SJCRH30 (cell line): Measurements from ENCODE around the gene ALKBH5. TPM values are rescaled to one million over a fixed set of nuclear protein-coding genes. Genes with fewer than 3 reads are reported as not detected.
A peak's percentile ranks its signal among the peaks of the same experiment; 100 is the strongest.

ENCODE experiments used
- DNase-seq, 2 experiments: peaks; one replicate each; pipeline ENCODE4 v3.0.0-alpha.2; 2015 to 2020
- H3K27ac ChIP-seq: fragments of 250-450 bp; sonication (Bioruptor Pico); 2 replicates; pipeline ENCODE4 v1.5.1; 2020; ENCODE audit warnings: mild to moderate bottlenecking, moderate library complexity
- H3K27me3 ChIP-seq: fragments of 250-450 bp; sonication (Bioruptor Pico); 2 replicates; pipeline ENCODE4 v1.5.1; 2020; ENCODE audit warnings: mild to moderate bottlenecking, moderate library complexity
- H3K36me3 ChIP-seq: fragments of 250-450 bp; sonication (Bioruptor Pico); 2 replicates; pipeline ENCODE4 v1.5.1; 2020; ENCODE audit warnings: mild to moderate bottlenecking, moderate library complexity
- H3K4me1 ChIP-seq: fragments of 250-450 bp; sonication (Bioruptor Pico); 2 replicates; pipeline ENCODE4 v1.5.1; 2020; ENCODE audit warnings: mild to moderate bottlenecking, moderate library complexity
- H3K4me3 ChIP-seq: fragments of 250-450 bp; sonication (Bioruptor Pico); 2 replicates; pipeline ENCODE4 v1.5.1; 2020; ENCODE audit warnings: mild to moderate bottlenecking, moderate library complexity
- H3K9me3 ChIP-seq: fragments of 250-450 bp; sonication (Bioruptor Pico); replicated peaks from 2 replicates; pipeline ENCODE4 v1.5.1; 2020; ENCODE audit warnings: mild to moderate bottlenecking, moderate library complexity
- total RNA-seq: library from RNA; depleted of rRNA; stranded (reverse); fragments of >200 nt; shearing (Covaris generic); gene quantifications from 2 replicates; pipeline ENCODE4 v1.2.3, GENCODE V29; 2014; rRNA removed

The ALKBH5 gene
- total RNA-seq = 297 and 308 TPM in 2 replicates

DNA sequence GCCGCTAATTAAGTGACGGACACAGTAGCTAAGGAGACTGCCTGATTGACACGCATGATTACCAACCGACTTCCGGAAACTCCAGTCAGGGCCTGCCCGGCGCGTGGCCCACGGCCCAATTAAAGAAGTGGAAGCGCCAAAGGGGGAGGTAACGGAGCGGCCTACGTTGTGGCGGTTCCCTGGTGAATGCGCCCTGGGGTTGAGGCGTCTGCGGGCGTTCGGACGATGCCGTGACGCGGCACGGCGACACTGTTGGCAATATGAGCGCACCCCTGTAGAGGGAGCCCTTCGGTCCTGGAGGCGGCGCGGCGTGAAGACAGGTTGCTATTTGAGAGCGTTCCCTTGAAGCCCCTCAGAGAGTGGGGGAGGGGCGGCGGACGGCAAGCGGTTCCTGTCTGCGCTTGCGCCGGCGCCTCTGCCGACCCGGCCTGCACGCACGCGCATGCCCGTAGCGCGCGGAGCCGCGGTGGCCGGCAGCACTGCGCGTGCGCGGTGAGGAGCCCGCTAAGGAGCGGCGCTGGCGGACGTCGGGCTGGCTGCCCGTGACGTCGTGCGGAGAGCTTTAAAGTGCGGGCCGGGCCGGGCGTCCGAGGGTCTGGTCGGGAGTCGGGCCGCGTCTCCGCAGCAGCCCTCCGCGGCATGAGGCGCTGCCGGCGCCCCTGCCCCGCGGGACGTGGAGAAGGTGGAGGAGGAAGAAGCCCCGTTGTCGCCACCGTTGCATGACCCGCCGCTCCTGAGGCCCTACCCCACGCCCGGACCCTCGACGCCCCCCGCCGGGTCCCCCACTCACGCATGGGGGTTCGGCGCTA lies at the start of gene ALKBH5:
Gene ALKBH5 (plus strand): TSS at position 495 of the 809 bp plus-strand sequence. CDS start 416 bp downstream, outside the sequence.
- no peaks in the 10 kb centered on the region for H3K27me3 ChIP-seq
- peak within 1 kb of the TSS; percentile 77 for H3K4me3 ChIP-seq
- H3K27ac ChIP-seq = peak within 1 kb of the TSS; percentile 94
- no peaks in the 10 kb centered on the region for H3K9me3 ChIP-seq
- peaks cover 21% of the 10 kb centered on the region for H3K4me1 ChIP-seq
- peak; percentile 100 for DNase-seq
- peaks cover 27% of the 10 kb centered on the region for H3K36me3 ChIP-seq

DNA sequence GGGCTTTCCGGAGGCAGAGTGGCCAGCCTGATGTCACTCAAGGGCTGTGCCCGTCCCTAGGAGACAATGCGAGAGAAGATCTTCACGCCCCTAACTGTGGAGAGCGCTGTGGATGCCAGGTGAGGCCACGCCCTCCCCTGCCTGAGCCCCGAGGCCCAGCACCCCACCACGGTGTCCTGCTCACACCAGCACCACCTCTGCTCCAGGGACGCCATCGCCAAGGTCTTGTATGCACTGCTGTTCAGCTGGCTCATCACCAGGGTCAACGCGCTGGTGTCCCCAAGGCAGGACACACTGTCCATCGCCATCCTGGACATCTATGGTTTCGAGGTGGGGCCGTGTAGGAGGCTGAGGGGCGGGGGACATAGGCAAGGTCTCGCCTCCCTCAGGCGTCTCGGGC lies 47.3 kb upstream of the ALKBH5 start:
- Histone ChIP-seq H3K9me3 (no peaks in the 10 kb centered on the region), H3K4me1 (no peaks in the 10 kb centered on the region), H3K27me3 (peaks cover 37% of the 10 kb centered on the region), H3K36me3 (no peaks in the 10 kb centered on the region), H3K4me3 (no peak overlapping the region), H3K27ac (no peak overlapping the region)
- no peak for DNase-seq

DNA sequence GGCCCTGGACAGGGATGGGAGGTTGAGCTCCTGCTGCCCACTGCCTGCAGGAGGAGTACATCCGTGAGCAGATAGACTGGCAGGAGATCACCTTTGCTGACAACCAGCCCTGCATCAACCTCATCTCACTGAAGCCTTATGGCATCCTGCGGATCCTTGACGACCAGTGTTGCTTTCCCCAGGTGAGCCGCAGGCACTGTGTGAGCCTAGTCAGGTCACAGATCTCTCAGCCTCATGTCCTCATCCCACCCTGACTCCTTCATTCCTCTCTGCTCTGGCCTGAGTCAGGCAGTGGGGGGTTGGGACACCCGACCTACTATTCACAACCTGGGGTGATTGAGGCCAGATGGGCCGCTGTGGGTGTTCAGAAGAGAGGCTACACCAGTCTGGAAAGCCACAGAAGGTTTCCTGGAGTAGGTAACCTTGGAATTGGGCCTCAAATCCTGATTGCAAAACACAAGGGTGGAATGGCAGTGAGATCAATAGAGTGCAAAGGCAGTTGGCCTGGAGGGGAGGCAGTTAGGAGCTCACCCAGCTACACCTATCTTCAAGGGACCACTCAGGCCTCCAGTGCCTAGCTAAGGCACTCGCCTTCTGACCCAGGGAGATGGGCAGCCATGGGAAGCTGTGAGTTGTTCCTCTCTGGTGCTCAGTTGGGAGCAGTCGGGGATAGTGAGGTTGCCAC lies 45.4 kb upstream of the ALKBH5 start:
- no peak for DNase-seq
- Histone ChIP-seq H3K4me1 (no peaks in the 10 kb centered on the region), H3K36me3 (no peaks in the 10 kb centered on the region), H3K27me3 (peaks cover 21% of the 10 kb centered on the region), H3K9me3 (no peaks in the 10 kb centered on the region), H3K27ac (no peak overlapping the region), H3K4me3 (no peak overlapping the region)

DNA sequence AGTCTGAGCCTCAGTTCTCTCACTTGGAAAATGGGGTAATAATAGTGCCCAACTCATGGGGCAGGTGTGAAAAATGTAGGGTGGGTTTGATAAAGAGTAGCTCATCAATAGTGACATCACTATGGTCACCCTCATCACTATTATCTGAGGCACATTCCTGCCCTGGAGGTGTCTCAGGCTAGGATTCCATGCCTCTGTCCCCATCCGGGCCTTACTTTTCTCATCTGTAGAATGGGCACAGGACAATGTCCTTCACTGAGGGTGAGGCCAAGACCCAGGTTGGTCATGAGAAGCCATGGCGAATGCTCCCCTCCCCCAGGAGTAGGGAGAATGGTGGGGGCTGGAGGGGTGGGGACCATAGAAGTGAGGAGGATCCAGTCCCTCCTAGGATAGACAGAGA lies 44.5 kb upstream of the ALKBH5 start:
- H3K27me3 ChIP-seq = peaks cover 18% of the 10 kb centered on the region

DNA sequence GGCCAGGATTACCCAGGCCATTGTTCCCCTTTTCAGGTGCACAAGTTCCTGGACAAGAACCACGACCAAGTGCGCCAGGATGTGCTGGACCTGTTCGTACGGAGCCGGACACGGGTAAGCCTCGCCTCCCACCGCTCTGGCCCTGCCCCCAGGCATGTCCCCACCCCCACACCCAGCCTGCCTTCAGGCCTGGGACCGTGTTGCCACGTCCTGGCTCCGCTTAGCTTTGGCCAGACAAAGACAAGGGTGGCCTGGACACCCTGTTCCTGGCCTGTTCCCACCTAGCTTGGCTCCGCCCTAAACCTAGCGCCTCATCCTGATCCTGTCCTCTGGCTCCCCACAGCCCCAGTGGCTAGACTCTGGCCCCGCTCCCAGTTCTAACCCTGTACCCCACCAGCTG lies 44.1 kb upstream of the ALKBH5 start:
- DNase-seq = no peak

More for the DNA sequence above, 44.5 kb upstream of the ALKBH5 start:
- Histone ChIP-seq H3K4me1 (peaks cover 2% of the 10 kb centered on the region), H3K36me3 (no peaks in the 10 kb centered on the region), H3K9me3 (no peaks in the 10 kb centered on the region), H3K4me3 (no peak overlapping the region), H3K27ac (no peak overlapping the region)
- no peak for DNase-seq

DNA sequence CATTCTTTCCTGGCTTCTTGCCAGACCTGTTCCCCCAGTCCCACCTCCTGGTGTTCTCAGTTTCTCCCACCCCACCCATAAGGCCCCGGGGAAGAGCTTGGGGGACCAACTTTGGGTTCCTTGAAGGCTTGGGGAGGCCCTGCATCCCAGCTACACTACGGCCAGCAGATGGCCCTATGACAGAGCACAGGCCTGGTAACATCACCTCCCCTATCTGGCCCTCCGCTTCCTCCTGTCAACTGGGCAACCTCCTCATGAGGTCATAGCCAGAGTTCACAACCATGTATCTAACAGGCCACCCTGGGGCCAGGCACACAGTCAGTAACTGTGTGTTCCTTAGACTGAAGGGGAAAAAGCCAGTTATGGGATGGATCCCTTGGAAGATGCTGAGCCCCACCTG lies 43.7 kb upstream of the ALKBH5 start:
- peaks cover 11% of the 10 kb centered on the region for H3K27me3 ChIP-seq
- H3K4me3 ChIP-seq = no peak overlapping the region
- no peaks in the 10 kb centered on the region for H3K36me3 ChIP-seq
- DNase-seq = peak; percentile 60 to 71
- peaks cover 6% of the 10 kb centered on the region for H3K4me1 ChIP-seq
- H3K9me3 ChIP-seq = no peaks in the 10 kb centered on the region
- no peak overlapping the region for H3K27ac ChIP-seq

More for the DNA sequence above, 44.1 kb upstream of the ALKBH5 start:
- Histone ChIP-seq H3K36me3 (no peaks in the 10 kb centered on the region), H3K4me1 (peaks cover 6% of the 10 kb centered on the region), H3K4me3 (no peak overlapping the region), H3K27ac (no peak overlapping the region), H3K27me3 (peaks cover 15% of the 10 kb centered on the region), H3K9me3 (no peaks in the 10 kb centered on the region)

DNA sequence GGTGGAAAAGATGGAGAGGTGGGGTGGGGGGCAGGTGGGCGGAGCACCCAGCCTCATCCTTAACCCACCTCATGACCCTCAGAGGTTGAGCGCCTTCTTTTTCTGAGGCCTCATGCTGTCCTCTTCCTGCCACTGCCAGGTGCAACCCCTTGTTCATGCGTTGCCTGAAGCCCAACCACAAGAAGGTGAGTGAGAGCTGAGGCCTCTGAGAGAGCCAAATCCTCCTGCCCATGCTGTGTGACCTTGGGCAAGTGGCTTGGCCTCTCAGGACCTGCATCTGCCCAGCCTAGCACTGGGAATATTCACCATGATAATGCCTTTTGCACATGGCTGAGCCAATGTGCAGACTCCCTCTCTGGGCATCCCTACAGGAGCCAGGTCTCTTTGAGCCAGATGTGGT lies 43.0 kb upstream of the ALKBH5 start:
- no peak for DNase-seq
- Histone ChIP-seq H3K4me1 (peaks cover 6% of the 10 kb centered on the region), H3K36me3 (no peaks in the 10 kb centered on the region), H3K4me3 (no peak overlapping the region), H3K9me3 (no peaks in the 10 kb centered on the region), H3K27ac (no peak overlapping the region), H3K27me3 (peaks cover 4% of the 10 kb centered on the region; the same call in 1 of the 2 replicates)

DNA sequence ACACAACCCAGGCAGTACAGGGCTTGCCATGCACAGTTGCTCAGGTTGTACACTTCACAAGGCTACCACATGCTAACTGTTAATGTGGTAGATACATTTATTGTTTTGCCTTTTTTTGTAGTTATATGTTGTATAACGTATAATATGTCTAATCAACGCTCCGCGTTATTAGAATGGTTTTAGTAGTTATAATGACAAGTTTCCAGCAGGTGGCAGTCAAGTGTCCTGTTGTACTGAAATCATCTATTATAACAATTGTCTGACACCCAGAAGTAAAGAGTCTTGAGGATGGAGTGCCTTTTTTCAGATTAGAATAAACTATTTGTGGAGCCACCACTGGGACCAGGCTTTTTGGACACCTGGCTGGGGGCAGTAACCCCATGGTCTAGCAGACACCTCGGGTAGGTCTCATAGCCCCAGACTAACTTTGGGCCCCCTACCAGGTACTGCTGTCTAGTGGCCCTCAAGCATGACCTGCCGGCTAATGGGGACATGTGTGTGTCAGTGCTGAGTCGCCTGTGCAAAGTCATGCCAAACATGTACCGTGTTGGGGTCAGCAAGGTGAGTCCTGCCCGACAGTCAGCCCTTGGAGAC lies 42.3 kb upstream of the ALKBH5 start:
- peak; percentile 64 to 93 for DNase-seq
- H3K36me3 ChIP-seq = no peaks in the 10 kb centered on the region

DNA sequence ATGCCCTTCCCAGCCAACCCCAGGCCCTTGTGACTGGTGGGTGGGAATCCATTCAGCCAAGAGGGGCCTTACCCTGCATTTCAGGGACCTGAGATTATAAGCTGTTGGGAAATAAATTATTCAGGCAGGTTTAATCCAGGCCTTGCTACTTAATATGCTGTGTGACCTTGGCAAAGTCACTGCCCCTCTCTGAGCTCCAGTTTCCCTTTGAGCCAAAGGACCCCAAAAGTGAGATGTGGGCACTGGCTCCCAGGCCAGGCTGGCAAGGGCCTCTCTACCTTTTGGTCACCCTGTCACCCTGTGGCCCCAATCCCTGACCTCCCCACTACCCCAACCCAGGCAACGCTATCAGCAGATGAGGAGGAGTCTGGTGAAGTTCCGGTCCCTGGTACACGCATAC lies 41.2 kb upstream of the ALKBH5 start:
- DNase-seq = no peak
- no peaks in the 10 kb centered on the region for H3K9me3 ChIP-seq
- no peak overlapping the region for H3K27ac ChIP-seq
- 0 out of 2 replicates have a peak, but pooled peaks cover 3% of the 10 kb centered on the region for H3K27me3 ChIP-seq
- H3K4me1 ChIP-seq = peaks cover 6% of the 10 kb centered on the region
- H3K4me3 ChIP-seq = no peak overlapping the region
- H3K36me3 ChIP-seq = no peaks in the 10 kb centered on the region

More for the DNA sequence above, 42.3 kb upstream of the ALKBH5 start:
- Histone ChIP-seq H3K9me3 (no peaks in the 10 kb centered on the region), H3K27ac (no peak overlapping the region), H3K27me3 (0 out of 2 replicates have a peak, but pooled peaks cover 3% of the 10 kb centered on the region), H3K4me1 (peaks cover 6% of the 10 kb centered on the region), H3K4me3 (no peak overlapping the region)

DNA sequence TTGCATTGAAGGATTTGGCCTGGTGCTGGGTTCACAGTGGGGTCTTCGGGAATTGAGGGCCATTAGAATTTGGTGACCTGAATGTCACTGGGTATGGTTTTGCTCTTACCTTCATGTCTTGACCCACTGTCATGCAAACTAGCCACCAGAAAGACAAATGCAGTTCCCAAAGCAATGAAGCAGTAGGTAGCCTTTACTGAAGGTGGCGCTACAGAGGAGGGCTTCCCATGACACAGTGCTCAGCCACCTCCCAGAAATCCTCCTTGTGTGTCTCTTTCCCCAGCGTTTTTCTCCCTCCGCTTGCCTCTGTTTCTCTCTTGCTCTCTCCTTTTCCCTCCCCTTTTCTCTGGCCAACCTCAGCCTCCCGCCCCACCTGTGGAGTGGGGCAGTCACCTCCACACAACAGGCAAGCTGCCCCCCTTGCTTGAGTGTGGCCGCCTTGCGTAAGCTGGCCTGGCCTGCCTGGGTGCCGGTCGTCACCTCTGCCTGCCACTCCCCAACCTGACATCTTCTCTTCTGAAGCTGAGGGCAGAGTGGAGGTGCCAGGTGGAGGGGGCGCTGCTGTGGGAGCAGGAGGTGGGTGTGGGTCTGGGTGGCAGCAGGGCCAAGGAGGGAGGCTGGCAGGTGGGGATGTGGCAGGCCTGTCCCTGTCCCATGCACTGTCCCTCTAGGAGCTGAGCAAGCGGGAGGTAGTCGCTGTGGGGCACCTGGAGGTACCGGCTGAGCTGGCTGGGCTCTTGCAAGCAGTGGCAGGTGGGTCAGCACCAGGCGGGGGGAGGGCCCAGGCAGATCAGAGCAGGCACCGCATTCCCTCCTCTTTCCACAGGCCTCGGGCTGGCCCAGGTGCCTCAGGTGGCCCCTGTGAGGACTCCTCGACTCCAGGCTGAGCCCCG lies 40.3 kb upstream of the ALKBH5 start:
- H3K4me1 ChIP-seq = peaks cover 6% of the 10 kb centered on the region
- H3K36me3 ChIP-seq = no peaks in the 10 kb centered on the region
- H3K4me3 ChIP-seq = no peak overlapping the region
- 0 out of 2 replicates have a peak, but pooled peaks cover 3% of the 10 kb centered on the region for H3K27me3 ChIP-seq
- no peaks in the 10 kb centered on the region for H3K9me3 ChIP-seq
- no peak overlapping the region for H3K27ac ChIP-seq
- DNase-seq = peak; percentile 59 to 83

DNA sequence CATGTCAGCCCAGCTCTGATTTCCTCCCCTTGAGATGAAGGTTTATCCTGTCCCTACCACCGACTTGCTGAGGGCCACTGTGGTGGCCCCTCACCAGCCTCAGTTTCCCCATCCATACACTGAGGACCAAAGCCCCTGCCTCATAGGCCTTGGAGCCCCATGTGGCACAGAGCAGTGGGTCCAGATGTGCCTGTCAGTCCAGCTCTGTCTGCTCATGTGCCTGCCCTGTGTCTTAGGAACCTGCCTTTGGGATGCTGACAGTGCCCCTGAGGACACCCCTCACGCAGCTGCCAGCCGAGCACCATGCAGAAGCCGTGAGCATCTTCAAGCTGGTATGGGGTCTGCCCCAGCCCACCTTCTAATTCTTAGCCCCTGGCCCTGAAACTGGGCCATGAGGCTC lies 39.4 kb upstream of the ALKBH5 start:
- Histone ChIP-seq H3K36me3 (no peaks in the 10 kb centered on the region), H3K27ac (no peak overlapping the region), H3K9me3 (no peaks in the 10 kb centered on the region), H3K27me3 (0 out of 2 replicates have a peak, but pooled peaks cover 3% of the 10 kb centered on the region), H3K4me3 (no peak overlapping the region), H3K4me1 (peaks cover 6% of the 10 kb centered on the region)
- peak; percentile 58 to 80 for DNase-seq

DNA sequence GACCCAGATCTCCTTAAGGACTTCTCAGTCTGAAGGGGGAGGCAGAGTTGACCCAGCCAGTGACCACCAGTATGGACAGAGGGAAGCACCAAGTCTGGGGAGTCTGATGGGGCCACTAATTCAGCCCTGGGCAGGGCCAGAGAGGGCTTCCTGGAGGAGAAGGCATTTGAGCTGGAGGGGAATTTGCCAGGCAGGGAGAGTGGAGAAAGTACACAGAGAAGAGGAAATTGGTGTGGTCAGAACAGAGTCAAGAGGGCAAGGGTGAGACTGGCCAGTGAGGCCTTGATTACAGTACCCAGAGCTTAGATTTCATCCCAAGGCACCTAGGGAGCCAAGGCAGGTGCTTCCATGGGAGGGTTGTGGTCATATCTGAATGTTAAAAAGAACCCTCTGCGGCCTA lies 38.8 kb upstream of the ALKBH5 start:
- Histone ChIP-seq H3K4me3 (no peak overlapping the region), H3K36me3 (no peaks in the 10 kb centered on the region), H3K27me3 (0 out of 2 replicates have a peak, but pooled peaks cover 3% of the 10 kb centered on the region), H3K9me3 (no peaks in the 10 kb centered on the region), H3K4me1 (peaks cover 6% of the 10 kb centered on the region), H3K27ac (no peak overlapping the region)
- DNase-seq = no peak

DNA sequence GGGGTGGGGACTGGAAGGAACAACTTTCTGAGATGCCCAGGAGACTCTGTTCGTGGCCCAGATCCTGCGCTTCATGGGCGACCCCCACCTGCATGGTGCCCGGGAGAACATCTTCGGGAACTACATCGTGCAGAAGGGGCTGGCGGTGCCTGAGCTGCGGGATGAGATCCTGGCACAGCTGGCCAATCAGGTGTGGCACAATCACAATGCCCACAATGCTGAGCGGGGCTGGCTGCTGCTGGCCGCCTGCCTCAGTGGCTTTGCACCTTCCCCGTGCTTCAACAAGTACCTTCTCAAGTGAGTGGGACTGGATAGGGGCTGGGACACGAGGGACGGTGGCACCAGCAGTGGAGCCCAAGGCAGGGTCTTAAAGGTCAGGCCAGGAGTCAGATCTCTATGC lies 37.8 kb upstream of the ALKBH5 start:
- Histone ChIP-seq H3K4me1 (peaks cover 6% of the 10 kb centered on the region), H3K27me3 (no peaks in the 10 kb centered on the region), H3K27ac (no peak overlapping the region), H3K36me3 (no peaks in the 10 kb centered on the region), H3K9me3 (no peaks in the 10 kb centered on the region), H3K4me3 (no peak overlapping the region)
- no peak for DNase-seq

DNA sequence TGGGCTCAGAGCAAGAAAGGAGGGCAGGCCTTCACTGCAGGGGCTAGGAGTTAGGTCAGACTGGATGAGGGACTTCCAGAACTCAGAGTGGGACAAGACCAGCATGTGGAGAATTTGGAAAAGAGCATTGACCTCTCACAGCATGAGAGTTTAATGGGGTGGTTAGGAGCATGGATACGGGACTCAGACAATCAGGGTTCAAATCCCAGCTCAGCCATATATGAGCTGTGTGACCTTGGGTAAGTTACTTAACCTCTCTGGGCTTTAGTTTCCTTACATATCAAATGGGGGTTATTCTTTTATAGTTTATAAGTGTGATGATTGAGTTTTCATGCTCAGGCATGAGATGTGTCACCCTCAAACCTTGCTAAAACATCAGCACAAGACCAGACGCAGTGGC lies 37.4 kb upstream of the ALKBH5 start:
- Histone ChIP-seq H3K27ac (no peak overlapping the region), H3K4me1 (peaks cover 6% of the 10 kb centered on the region), H3K4me3 (no peak overlapping the region), H3K27me3 (no peaks in the 10 kb centered on the region), H3K9me3 (no peaks in the 10 kb centered on the region), H3K36me3 (no peaks in the 10 kb centered on the region)
- DNase-seq = no peak
